ENCODE data around the gene LRP5. TPM values are rescaled to one million over a fixed set of nuclear protein-coding genes. Genes with fewer than 3 reads are reported as not detected.

LRP5 gene
- total and polyA plus RNA-seq, 4 experiments from 2014 or later: 0.61 to 1.9 (median 1.4) TPM; not detected in 1

DNA sequence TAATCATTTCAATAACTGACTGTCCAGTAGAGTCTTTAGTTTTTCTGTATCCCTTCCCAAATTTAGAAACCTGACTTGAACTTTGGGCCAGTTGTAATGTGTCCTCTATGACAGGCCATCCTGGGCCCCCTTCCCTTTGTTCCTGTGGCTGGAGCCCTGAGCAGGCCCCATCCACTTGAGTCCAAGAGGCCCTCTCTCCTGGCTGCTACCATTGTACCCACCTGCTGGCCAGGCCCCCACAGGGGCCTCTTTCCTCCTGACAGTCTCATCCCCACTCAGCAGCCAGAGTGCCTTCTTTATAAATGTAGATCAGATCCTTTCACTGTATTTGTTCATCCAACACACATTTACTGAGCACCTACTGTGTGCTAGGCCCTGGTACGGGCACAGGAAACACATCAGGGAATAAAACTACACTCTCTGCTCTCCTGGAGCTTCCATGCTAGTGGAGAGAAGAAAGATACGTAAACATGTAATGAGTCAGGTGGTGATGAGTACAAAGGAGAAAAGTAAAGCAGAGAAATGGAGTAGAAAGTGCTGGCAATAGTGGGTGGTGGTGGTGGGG is 2.7 kb upstream of the LRP5 start:
- CTCF ChIA-PET (ENCODE audit: partially characterized antibody): interaction anchor here (4.0 kb wide), 1 partner anchor 11 kb away, joined by 18 read pairs; no protein-coding TSS in a partner anchor
- Histone ChIP-seq H3K27me3 (ENCODE audit: insufficient read depth, low read length) (no peaks in the 10 kb centered on the region), H3K36me3 (ENCODE audit: insufficient read depth, low read length) (no peaks in the 10 kb centered on the region), H3K9me3 (ENCODE audit: control insufficient read depth in 1 of 2, low read length in 2 of 2) (no peaks in the 10 kb centered on the region), H3K27ac (ENCODE audit: low read depth, low read length) (no peak overlapping the region), H3K4me3 (ENCODE audit: low read length in 2 of 2) (no peak overlapping the region), H3K4me1 (ENCODE audit: insufficient read depth, low read length) (peaks cover 11% of the 10 kb centered on the region)
- Mint-ChIP-seq H3K27me3 (no peaks in the 10 kb centered on the region), H3K27ac (peak overlapping the region in 5 of 7 donors; percentile 8 to 82 (median 53)), H3K4me1 (peaks cover 5 to 19% (median 14%) of the 10 kb centered on the region in 4 donors), H3K36me3 (peaks cover 0 to 1% of the 10 kb centered on the region in 2 donors), H3K9me3 (no peaks in the 10 kb centered on the region), H3K4me3 (peak overlapping the region in 6 of 8 donors; percentile 0 to 42 (median 16))
- intact Hi-C loops (cut with micrococcal nuclease): no loop called here
- POLR2A ChIA-PET (ENCODE audit: partially characterized antibody): no interaction called here
- DNase-seq: no peak

DNA sequence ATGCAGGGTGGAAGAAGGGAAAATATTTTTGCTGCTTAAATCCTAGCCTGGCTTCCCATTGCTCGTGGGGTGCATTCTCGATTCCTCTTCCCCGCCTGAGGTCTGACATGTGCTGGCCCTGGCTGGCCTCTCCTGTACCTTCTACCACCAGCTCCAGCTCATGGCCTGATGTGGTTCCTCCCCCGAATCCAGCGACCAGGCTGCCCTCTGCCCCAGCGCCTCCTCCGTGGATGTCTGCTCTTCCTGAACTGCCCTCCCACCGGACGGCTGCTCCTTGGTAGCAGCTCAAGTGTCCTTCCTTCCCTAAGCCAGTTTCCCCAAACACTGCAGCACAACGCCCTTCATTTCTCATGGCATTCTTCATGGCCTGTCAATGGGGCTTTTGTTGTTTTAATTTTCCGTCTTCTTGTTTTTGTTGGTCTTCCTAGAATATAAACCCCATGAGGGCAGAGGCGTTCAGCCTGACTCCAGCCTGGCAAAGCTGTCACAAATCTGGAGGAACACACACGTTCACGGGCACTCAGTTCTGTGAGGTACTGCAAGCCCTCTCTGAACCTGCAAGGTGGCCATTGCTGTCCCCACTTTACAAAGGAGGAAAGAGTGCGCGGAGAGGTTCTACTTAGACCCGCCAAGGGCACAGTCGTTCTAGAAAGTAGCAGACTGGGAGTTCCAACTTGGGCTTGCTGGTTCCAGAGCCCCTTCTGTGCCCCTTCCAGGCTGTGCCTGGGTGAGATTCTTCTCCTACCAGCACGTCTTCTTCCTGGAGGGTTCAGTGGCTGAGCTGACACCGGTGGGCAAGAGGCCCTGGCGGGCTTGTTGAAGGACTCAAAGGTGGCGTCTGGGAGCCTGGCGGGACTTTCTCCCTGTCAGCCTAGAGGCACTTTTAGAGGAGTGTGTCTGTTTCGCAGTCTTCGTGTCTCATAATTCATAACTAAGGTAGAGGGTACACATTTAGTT is 953 bp upstream of the LRP5 start:
- H3K9me3 ChIP-seq (ENCODE audit: control insufficient read depth in 1 of 2, low read length in 2 of 2): no peaks in the 10 kb centered on the region
- H3K36me3 ChIP-seq (ENCODE audit: insufficient read depth, low read length): no peaks in the 10 kb centered on the region
- Mint-ChIP-seq H3K9me3 (no peaks in the 10 kb centered on the region), H3K27me3 (no peaks in the 10 kb centered on the region), H3K36me3 (peaks cover 0 to 1% of the 10 kb centered on the region in 2 donors), H3K27ac (peak overlapping the region in 5 of 7 donors; percentile 17 to 62 (median 49)), H3K4me3 (peak overlapping the region; percentile 47 to 82 (median 77)), H3K4me1 (peaks cover 4 to 19% (median 14%) of the 10 kb centered on the region in 4 donors)
- H3K27ac ChIP-seq (ENCODE audit: low read depth, low read length): no peak overlapping the region
- no peak overlapping the region for H3K4me3 ChIP-seq (ENCODE audit: low read length in 2 of 2)
- DNase-seq: no peak
- no peaks in the 10 kb centered on the region for H3K27me3 ChIP-seq (ENCODE audit: insufficient read depth, low read length)
- intact Hi-C loops (cut with micrococcal nuclease): no loop called here
- POLR2A ChIA-PET (ENCODE audit: partially characterized antibody): no interaction called here
- CTCF ChIA-PET (ENCODE audit: partially characterized antibody): interaction anchor here (0.9 to 4.0 kb wide), 2 partner anchors 13 to 54 kb away, joined by 3 to 18 read pairs; no protein-coding TSS in a partner anchor
- H3K4me1 ChIP-seq (ENCODE audit: insufficient read depth, low read length): peaks cover 11% of the 10 kb centered on the region

DNA sequence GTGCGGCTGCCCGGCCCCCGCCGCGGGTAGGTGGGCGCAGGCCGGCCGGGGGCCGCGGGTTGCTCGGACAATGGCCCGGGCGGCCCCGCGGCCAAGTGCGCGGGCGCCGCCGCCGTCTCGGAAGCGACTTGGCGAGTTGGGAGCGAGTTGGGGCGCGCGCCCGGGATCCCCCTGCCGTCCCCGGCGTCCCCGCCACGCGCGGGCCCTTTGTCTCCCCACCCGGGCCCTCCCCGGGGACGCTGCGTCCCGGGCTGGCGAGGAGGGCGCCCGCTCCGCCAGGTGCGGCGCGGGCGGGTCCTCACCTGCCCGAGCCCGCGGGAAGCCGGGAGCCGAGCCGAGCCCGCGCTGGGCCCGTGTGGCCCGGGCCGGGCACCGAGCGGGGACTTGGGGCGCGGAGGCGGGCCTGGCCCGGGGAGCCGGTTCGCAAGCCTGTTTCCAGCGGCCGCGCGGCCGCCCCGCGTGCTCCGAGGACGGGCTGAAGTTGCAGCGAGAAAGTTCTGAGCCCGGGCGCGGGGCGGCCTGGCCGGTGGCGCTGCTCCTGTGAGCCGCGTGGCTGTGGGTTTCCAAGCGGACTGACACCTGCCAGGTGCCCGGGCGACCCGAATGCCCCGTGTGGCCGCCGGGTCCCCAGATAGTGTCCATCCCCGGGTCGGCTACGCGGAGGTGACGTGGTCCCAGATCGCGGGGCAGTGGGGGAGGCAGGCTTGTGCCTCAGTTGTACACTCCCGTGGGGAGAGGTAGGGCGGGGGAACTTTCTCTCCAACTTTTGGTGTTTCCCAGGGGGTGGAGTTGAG is 586 bp downstream of the LRP5 start:
- Mint-ChIP-seq H3K36me3 (peaks cover 0 to 1% of the 10 kb centered on the region in 2 donors), H3K27me3 (peaks cover 0 to 1% of the 10 kb centered on the region in 2 donors), H3K4me1 (peaks cover 4 to 19% (median 14%) of the 10 kb centered on the region in 4 donors), H3K4me3 (peak overlapping the region; percentile 82 to 89 (median 86)), H3K9me3 (no peaks in the 10 kb centered on the region), H3K27ac (peak overlapping the region in 5 of 7 donors; percentile 18 to 85 (median 66))
- H3K4me3 ChIP-seq (ENCODE audit: low read length in 2 of 2): peak overlapping the region in 1 of 2 donors; percentile 28
- DNase-seq: peak in 3 of 5 donors; percentile 12 to 22 (median 17)
- ChIA-PET CTCF (ENCODE audit: partially characterized antibody) (no interaction called here), POLR2A (ENCODE audit: partially characterized antibody) (no interaction called here)
- peaks cover 11% of the 10 kb centered on the region for H3K4me1 ChIP-seq (ENCODE audit: insufficient read depth, low read length)
- no peaks in the 10 kb centered on the region for H3K9me3 ChIP-seq (ENCODE audit: control insufficient read depth in 1 of 2, low read length in 2 of 2)
- H3K36me3 ChIP-seq (ENCODE audit: insufficient read depth, low read length): no peaks in the 10 kb centered on the region
- no peak overlapping the region for H3K27ac ChIP-seq (ENCODE audit: low read depth, low read length)
- no peaks in the 10 kb centered on the region for H3K27me3 ChIP-seq (ENCODE audit: insufficient read depth, low read length)
- intact Hi-C loops (cut with micrococcal nuclease): no loop called here

DNA sequence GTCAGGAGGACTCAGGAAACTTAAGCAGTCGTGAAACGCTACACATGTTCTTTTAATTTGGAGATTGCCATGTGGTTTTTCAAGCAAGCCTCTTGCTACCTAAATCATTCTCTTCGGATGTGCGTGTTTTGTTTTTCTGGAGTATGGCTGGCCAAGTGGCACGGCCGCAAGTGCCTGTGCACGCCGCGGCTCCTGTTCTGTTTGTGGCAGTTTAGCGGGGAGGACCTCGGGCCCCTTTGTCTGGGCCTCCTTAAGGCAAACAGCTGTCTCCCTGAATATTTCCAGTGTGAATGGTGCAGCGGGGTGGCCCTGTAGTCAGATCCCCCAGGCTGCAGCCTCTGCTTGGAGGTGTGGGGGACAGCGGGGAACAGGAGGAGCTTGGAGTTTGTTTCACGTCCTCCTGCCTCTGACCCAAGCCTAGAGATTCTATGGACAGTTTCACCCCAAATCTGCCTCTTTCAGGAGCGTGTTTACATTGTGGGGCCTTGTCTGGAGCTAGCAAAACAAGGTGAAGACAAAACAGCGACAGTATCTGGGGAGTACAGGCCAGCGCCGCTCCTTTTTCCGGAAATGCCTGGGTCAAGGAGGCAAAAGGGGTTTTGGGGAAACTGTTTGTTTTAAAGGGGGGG is 1.3 kb downstream of the LRP5 start:
- Mint-ChIP-seq H3K27ac (peak overlapping the region in 5 of 7 donors; percentile 18 to 85 (median 66)), H3K4me3 (peak overlapping the region; percentile 82 to 89 (median 86)), H3K4me1 (peaks cover 4 to 19% (median 14%) of the 10 kb centered on the region in 4 donors), H3K27me3 (peaks cover 0 to 1% of the 10 kb centered on the region in 2 donors), H3K9me3 (no peaks in the 10 kb centered on the region), H3K36me3 (peaks cover 0 to 1% of the 10 kb centered on the region in 2 donors)
- no peak for DNase-seq
- intact Hi-C loops (cut with micrococcal nuclease): no loop called here
- ChIA-PET CTCF (ENCODE audit: partially characterized antibody) (no interaction called here), POLR2A (ENCODE audit: partially characterized antibody) (no interaction called here)
- Histone ChIP-seq H3K9me3 (ENCODE audit: control insufficient read depth in 1 of 2, low read length in 2 of 2) (no peaks in the 10 kb centered on the region), H3K36me3 (ENCODE audit: insufficient read depth, low read length) (no peaks in the 10 kb centered on the region), H3K27me3 (ENCODE audit: insufficient read depth, low read length) (no peaks in the 10 kb centered on the region), H3K4me1 (ENCODE audit: insufficient read depth, low read length) (peaks cover 11% of the 10 kb centered on the region), H3K4me3 (ENCODE audit: low read length in 2 of 2) (peak overlapping the region in 1 of 2 donors; percentile 28), H3K27ac (ENCODE audit: low read depth, low read length) (no peak overlapping the region)

DNA sequence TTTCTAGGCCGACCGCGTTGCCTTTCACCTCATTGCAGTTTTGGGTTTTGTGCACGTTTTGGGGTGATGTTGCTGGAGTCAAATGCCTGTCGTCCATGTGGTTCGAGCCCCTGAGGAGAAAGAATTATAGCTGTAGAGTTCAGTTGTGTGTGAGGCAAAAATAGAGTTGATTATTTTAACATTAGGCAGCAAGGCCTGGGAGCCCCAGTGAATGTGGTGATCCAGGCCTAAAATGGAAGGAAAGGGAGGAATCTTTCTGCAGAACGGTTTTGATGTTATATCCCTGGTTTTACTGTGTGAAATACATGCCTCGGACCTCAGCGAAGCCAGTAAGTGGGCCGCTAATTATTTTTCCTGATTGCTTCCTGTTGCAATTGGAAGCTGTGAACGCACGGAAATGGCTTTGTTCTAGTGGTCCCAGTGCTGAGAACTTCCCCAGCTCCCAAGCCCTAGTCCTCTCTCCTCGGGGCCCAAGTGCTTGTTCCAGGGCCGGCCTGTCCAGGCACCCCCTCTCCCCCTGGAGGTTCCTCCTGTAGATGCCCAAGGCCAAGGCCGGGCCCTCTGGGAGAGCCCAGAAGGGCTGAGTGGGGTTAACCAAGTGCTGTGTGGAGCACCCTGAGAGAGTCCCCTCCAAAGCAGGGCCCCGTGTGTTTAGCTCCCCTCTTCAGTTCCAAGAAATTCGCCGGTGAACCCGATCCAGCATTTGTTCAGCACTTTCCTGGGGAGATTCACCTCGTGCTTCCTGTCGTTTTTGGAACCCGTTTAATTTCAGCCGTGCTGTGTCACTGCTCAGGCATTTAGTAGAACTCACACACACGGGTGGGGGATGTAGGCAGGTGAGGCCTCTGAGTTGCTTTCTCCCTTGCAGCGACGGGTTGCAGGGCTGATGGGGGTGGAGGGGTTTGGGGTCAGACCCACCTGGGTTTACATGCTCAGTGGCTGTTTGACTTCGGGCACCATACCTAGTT is 2.1 kb downstream of the LRP5 start:
- peaks cover under 1 to 1% of the 10 kb centered on the region in 2 donors for H3K27me3 Mint-ChIP-seq
- no peaks in the 10 kb centered on the region for H3K9me3 ChIP-seq (ENCODE audit: control insufficient read depth in 1 of 2, low read length in 2 of 2)
- H3K4me3 Mint-ChIP-seq: peak overlapping the region in 5 of 8 donors; percentile 21 to 82 (median 42)
- ChIA-PET CTCF (ENCODE audit: partially characterized antibody) (interaction anchor here (1.6 kb wide), 1 partner anchor 16 kb away, joined by 4 read pairs; no protein-coding TSS in a partner anchor), POLR2A (ENCODE audit: partially characterized antibody) (no interaction called here)
- H3K4me1 ChIP-seq (ENCODE audit: insufficient read depth, low read length): peaks cover 11% of the 10 kb centered on the region
- H3K27ac Mint-ChIP-seq: no peak overlapping the region
- no peaks in the 10 kb centered on the region for H3K9me3 Mint-ChIP-seq
- intact Hi-C loops (cut with micrococcal nuclease): no loop called here
- no peak for DNase-seq
- H3K36me3 ChIP-seq (ENCODE audit: insufficient read depth, low read length): no peaks in the 10 kb centered on the region
- peaks cover 0 to 1% of the 10 kb centered on the region in 2 donors for H3K36me3 Mint-ChIP-seq
- H3K27me3 ChIP-seq (ENCODE audit: insufficient read depth, low read length): no peaks in the 10 kb centered on the region
- no peak overlapping the region for H3K27ac ChIP-seq (ENCODE audit: low read depth, low read length)
- peaks cover 4 to 19% (median 14%) of the 10 kb centered on the region in 4 donors for H3K4me1 Mint-ChIP-seq
- no peak overlapping the region for H3K4me3 ChIP-seq (ENCODE audit: low read length in 2 of 2)

All from CD4-positive, alpha-beta memory T cell (primary cell).